Amniotic epithelial cell (primary cell): Measurements from ENCODE around the gene ALKBH8.
"Not testable (repeated sequence)": the region's sequence is repeated elsewhere in the genome, so short reads cannot be mapped to it uniquely, and the experiment has no call there.

ENCODE experiments used
- DNase-seq: peaks from one replicate; pipeline ENCODE4 v3.0.0-alpha.2; 2010; ENCODE audit warnings: low read depth

The ALKBH8 gene

GRCh38 chr11:107577346-107577711 is 11.8 kb upstream of the ALKBH8 start:
- no peak for DNase-seq

GRCh38 chr11:107576497-107577345 is 11.2 kb upstream of the ALKBH8 start:
- DNase-seq: not testable (repeated sequence)

- no peak for DNase-seq
Measured at GRCh38 chr11:107573438-107573837, 7.9 kb upstream of the ALKBH8 start.

- DNase-seq: no peak
Measured at GRCh38 chr11:107570015-107570414, 4.5 kb upstream of the ALKBH8 start.

GRCh38 chr11:107567739-107568335 is 2.3 kb upstream of the ALKBH8 start:
- no peak for DNase-seq

- peak; percentile 21 for DNase-seq
Measured at GRCh38 chr11:107566569-107566968, 1.0 kb upstream of the ALKBH8 start.

- DNase-seq: peak; percentile 41
Measured at GRCh38 chr11:107565955-107566501, 493 bp upstream of the ALKBH8 start.

- DNase-seq: no peak
Measured at GRCh38 chr11:107564877-107565218, 687 bp downstream of the ALKBH8 start.

- peak; percentile 55 for DNase-seq
Measured at GRCh38 chr11:107563702-107564101, 1.8 kb downstream of the ALKBH8 start.

GRCh38 chr11:107562647-107563208 is 2.8 kb downstream of the ALKBH8 start:
- DNase-seq: peak; percentile 84

GRCh38 chr11:107561688-107562087 is 3.8 kb downstream of the ALKBH8 start:
- peak; percentile 92 for DNase-seq

- DNase-seq: no peak
Measured at GRCh38 chr11:107550304-107550703, 15.2 kb downstream of the ALKBH8 start.

GRCh38 chr11:107549954-107550285 is 15.6 kb downstream of the ALKBH8 start:
- DNase-seq: no peak

- peak; percentile 45 for DNase-seq
Measured at GRCh38 chr11:107549253-107549953, 16.1 kb downstream of the ALKBH8 start.

GRCh38 chr11:107547961-107548360 is 17.6 kb downstream of the ALKBH8 start:
- DNase-seq: no peak

GRCh38 chr11:107545101-107545514 is 20.4 kb downstream of the ALKBH8 start:
- peak; percentile 57 for DNase-seq

- DNase-seq: no peak
Measured at GRCh38 chr11:107538821-107539220, 26.7 kb downstream of the ALKBH8 start.

- no peak for DNase-seq
Measured at GRCh38 chr11:107538239-107538638, 27.3 kb downstream of the ALKBH8 start.

GRCh38 chr11:107537155-107537554 is 28.4 kb downstream of the ALKBH8 start:
- DNase-seq: not testable (repeated sequence)

GRCh38 chr11:107526197-107526596 is 39.3 kb downstream of the ALKBH8 start:
- DNase-seq: no peak

GRCh38 chr11:107508858-107509244 is 56.7 kb downstream of the ALKBH8 start:
- no peak for DNase-seq

- DNase-seq: no peak
Measured at GRCh38 chr11:107508201-107508857, 57.2 kb downstream of the ALKBH8 start.
